HG02642 (cell line): ENCODE measurements around the gene PTPRD.
"Not testable (repeated sequence)": the region's sequence is repeated elsewhere in the genome, so short reads cannot be mapped to it uniquely, and the experiment has no call there.

Source experiments
- ATAC-seq: cut with Tn5 transposase; IDR thresholded peaks from one replicate; pipeline ENCODE4 v1.9.1; 2021; ENCODE audit warnings: mild to moderate bottlenecking; ENCODE audit not compliant: unreplicated experiment, poor library complexity

The PTPRD gene

GRCh38 chr9:9557804-9558334 is 1054.9 kb downstream of the PTPRD start:
- ATAC-seq = no peak

- ATAC-seq = no peak
Observed at GRCh38 chr9:9556865-9557803, 1055.7 kb downstream of the PTPRD start.

GRCh38 chr9:9552665-9553064 is 1060.1 kb downstream of the PTPRD start:
- no peak for ATAC-seq

- no peak for ATAC-seq
Observed at GRCh38 chr9:9538766-9539165, 1074.0 kb downstream of the PTPRD start.

GRCh38 chr9:9538356-9538755 is 1074.4 kb downstream of the PTPRD start:
- no peak for ATAC-seq

- ATAC-seq = no peak
Observed at GRCh38 chr9:9536523-9536922, 1076.3 kb downstream of the PTPRD start.

- ATAC-seq = no peak
Observed at GRCh38 chr9:9523476-9524139, 1089.2 kb downstream of the PTPRD start.

- ATAC-seq = no peak
Observed at GRCh38 chr9:9522406-9522805, 1090.4 kb downstream of the PTPRD start.

- ATAC-seq = no peak
Observed at GRCh38 chr9:9521033-9521779, 1091.6 kb downstream of the PTPRD start.

- no peak for ATAC-seq
Observed at GRCh38 chr9:9504869-9505268, 1107.9 kb downstream of the PTPRD start.

GRCh38 chr9:9499546-9499945 is 1113.3 kb downstream of the PTPRD start:
- ATAC-seq = no peak

GRCh38 chr9:9498846-9499245 is 1114.0 kb downstream of the PTPRD start:
- ATAC-seq = no peak

GRCh38 chr9:9498128-9498527 is 1114.7 kb downstream of the PTPRD start:
- ATAC-seq = no peak

GRCh38 chr9:9494336-9494735 is 1118.5 kb downstream of the PTPRD start:
- ATAC-seq = no peak

GRCh38 chr9:9492506-9492905 is 1120.3 kb downstream of the PTPRD start:
- no peak for ATAC-seq

GRCh38 chr9:9489183-9489582 is 1123.6 kb downstream of the PTPRD start:
- ATAC-seq = no peak

GRCh38 chr9:9483175-9483574 is 1129.6 kb downstream of the PTPRD start:
- no peak for ATAC-seq

- no peak for ATAC-seq
Observed at GRCh38 chr9:9478741-9479140, 1134.1 kb downstream of the PTPRD start.

- ATAC-seq = no peak
Observed at GRCh38 chr9:9469271-9469670, 1143.5 kb downstream of the PTPRD start.

GRCh38 chr9:9441874-9442273 is 1170.9 kb downstream of the PTPRD start:
- not testable (repeated sequence) for ATAC-seq

GRCh38 chr9:9437641-9438040 is 1175.2 kb downstream of the PTPRD start:
- ATAC-seq = no peak
